CD4-positive, alpha-beta memory T cell (primary cell): Measurements from ENCODE around the gene PPIP5K1. TPM values are rescaled to one million over a fixed set of nuclear protein-coding genes. Genes with fewer than 3 reads are reported as not detected.
A peak's percentile ranks its signal among the peaks of the same experiment; 100 is the strongest.

Source experiments
- CTCF ChIA-PET: fragments of 350-600 bp; sonication (Branson Sonifier 250); formaldehyde crosslinking; loops from one replicate; lab custom pipeline; 2021; ENCODE audit warnings: inconsistent platforms; ENCODE audit not compliant: partially characterized antibody; lab: Charles Lee
- POLR2A ChIA-PET: fragments of 350-600 bp; sonication (Branson Sonifier 250); formaldehyde crosslinking; loops from one replicate; lab custom pipeline; 2021; ENCODE audit not compliant: partially characterized antibody; lab: Charles Lee
- DNase-seq, 5 donors: peaks; one replicate each; pipeline versions ENCODE4 v3.0.0 to v3.0.0-alpha.2; 2020 to 2022; ENCODE audit warnings: mixed read lengths in 1 of 5
- H3K27ac ChIP-seq: one replicate; pipeline ENCODE4 v1.7.0; 2013; ENCODE audit warnings: low read depth, low read length
- H3K27me3 ChIP-seq: 2 replicates; pipeline ENCODE4 v1.7.0; 2013; ENCODE audit warnings: mild to moderate bottlenecking, low read length, moderate library complexity; ENCODE audit not compliant: insufficient read depth
- H3K36me3 ChIP-seq: 2 replicates; pipeline ENCODE4 v1.7.0; 2013; ENCODE audit warnings: mild to moderate bottlenecking, low read length, moderate library complexity; ENCODE audit not compliant: insufficient read depth
- H3K4me1 ChIP-seq: 2 replicates; pipeline ENCODE4 v1.7.0; 2013; ENCODE audit warnings: mild to moderate bottlenecking, low read length, moderate library complexity; ENCODE audit not compliant: insufficient read depth
- H3K4me3 ChIP-seq, 2 donors: one replicate each; pipeline ENCODE4 v1.7.0; 2013; ENCODE audit warnings: low read length in 2 of 2, mild to moderate bottlenecking in 1 of 2
- H3K9me3 ChIP-seq, 2 donors: one replicate each; pipeline ENCODE4 v1.7.0; 2013; ENCODE audit warnings: low read length in 2 of 2, control low read depth in 1 of 2; ENCODE audit not compliant: control insufficient read depth in 1 of 2
- H3K27ac Mint-ChIP-seq, 7 donors: one replicate each; pipeline ENCODE4 v1.8.0; 2020 to 2021; ENCODE audit warnings: mixed read lengths in 7 of 7, mild to moderate bottlenecking in 6 of 7, inconsistent platforms in 3 of 7, moderate library complexity in 3 of 7
- H3K27me3 Mint-ChIP-seq, 2 donors: one replicate each; pipeline ENCODE4 v1.8.0; 2020 to 2021; ENCODE audit warnings: mixed read lengths in 2 of 2
- H3K36me3 Mint-ChIP-seq, 2 donors: one replicate each; pipeline ENCODE4 v1.8.0; 2020 to 2021; ENCODE audit warnings: mixed read lengths in 2 of 2, inconsistent platforms in 1 of 2, mild to moderate bottlenecking in 1 of 2
- H3K4me1 Mint-ChIP-seq, 4 donors: one replicate each; pipeline ENCODE4 v1.8.0; 2020 to 2021; ENCODE audit warnings: mixed read lengths in 4 of 4, mild to moderate bottlenecking in 1 of 4
- H3K4me3 Mint-ChIP-seq, 8 donors: one replicate each; pipeline ENCODE4 v1.8.0; 2020 to 2021; ENCODE audit warnings: mixed read lengths in 8 of 8, mild to moderate bottlenecking in 7 of 8, moderate library complexity in 6 of 8, inconsistent platforms in 3 of 8
- H3K9me3 Mint-ChIP-seq, 8 donors: one replicate each; pipeline ENCODE4 v1.8.0; 2020 to 2021; ENCODE audit warnings: mixed read lengths in 8 of 8, mild to moderate bottlenecking in 5 of 8, inconsistent platforms in 3 of 8, moderate library complexity in 1 of 8
- intact Hi-C: fragments of 100-400 bp; cut with micrococcal nuclease; formaldehyde crosslinking; loops from one replicate; pipeline ENCODE4 v1.15.1; 2023
- polyA plus RNA-seq, 2 donors: library from polyadenylated mRNA; unstranded; fragments of 300-500 nt; fragmentation: Illumina TruSeq; gene quantifications; one replicate each; pipeline ENCODE4 v1.2.3, GENCODE V29; 2021
- total RNA-seq, 2 experiments: library from RNA; stranded (reverse); gene quantifications; one replicate each; pipeline ENCODE4 v1.2.3, GENCODE V29; 2021

Gene PPIP5K1
- total and polyA plus RNA-seq, 4 experiments from 2014 or later: 4.4 to 66.6 (median 31.3) TPM

DNA sequence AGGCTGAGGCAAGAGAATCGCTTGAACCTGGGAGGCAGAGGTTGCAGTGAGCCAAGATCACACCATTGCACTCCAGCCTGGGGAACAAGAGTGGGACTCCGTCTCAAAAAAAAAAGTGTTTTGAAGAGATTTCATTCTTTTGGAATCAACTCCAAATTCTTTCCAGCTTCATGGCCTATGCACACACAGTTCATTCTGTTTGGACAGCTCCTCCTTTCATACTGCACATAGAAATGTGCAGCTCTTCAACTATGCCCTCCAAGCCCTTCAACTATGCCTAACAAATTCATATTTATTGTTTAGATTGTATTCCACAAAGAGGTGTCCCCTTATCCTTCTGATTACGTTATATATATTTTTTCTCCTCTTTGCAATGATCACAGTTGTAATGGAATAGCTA is 101.2 kb downstream of the PPIP5K1 start:
- Mint-ChIP-seq H3K4me3 (no peak overlapping the region), H3K9me3 (no peaks in the 10 kb centered on the region), H3K27ac (peak overlapping the region in 5 of 7 donors; percentile 3 to 61 (median 18)), H3K36me3 (peaks cover 16 to 38% of the 10 kb centered on the region in 2 donors), H3K27me3 (no peaks in the 10 kb centered on the region), H3K4me1 (peaks cover 31 to 42% (median 35%) of the 10 kb centered on the region in 4 donors)
- POLR2A ChIA-PET: interaction anchor here (1.5 to 1.7 kb wide), 2 partner anchors 22 to 26 kb away, joined by 7 to 14 read pairs; no protein-coding TSS in a partner anchor
- Histone ChIP-seq H3K27ac (no peak overlapping the region), H3K36me3 (no peaks in the 10 kb centered on the region), H3K9me3 (no peaks in the 10 kb centered on the region), H3K4me3 (no peak overlapping the region), H3K27me3 (no peaks in the 10 kb centered on the region), H3K4me1 (peaks cover 27% of the 10 kb centered on the region)
- CTCF ChIA-PET: interaction anchor here (14.6 kb wide), 1 partner anchor 24 kb away, joined by 252 read pairs; no protein-coding TSS in a partner anchor
- intact Hi-C loops: no loop called here
- DNase-seq: no peak

DNA sequence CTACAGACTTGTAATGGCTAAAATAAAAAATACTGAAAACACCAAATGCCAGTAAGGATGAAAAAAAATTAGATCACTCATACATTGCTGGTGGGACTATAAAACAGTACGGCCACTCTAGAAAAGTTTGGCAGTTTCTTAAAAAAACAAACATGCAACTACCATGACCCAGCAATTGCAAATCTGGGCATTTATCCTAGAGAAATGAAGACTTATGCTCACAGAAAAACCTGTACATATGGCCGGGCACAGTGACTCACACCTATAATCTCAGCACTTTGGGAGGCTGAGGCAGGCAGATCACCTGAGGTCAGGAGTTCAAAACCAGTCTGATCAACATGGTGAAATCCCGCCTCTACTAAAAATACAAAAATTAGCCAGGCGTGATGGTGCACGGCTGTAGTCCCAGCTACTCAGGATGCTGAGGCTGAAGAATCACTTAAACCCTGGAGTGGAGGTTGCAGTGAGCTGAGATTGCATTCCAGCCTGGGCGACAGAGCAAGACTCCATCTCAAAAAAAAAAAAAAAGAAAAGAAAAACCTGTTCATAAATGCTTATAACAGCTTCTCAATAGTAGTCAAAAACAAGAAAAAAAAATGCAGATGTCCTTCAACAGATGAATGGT is 102.6 kb downstream of the PPIP5K1 start:
- H3K9me3 Mint-ChIP-seq: no peaks in the 10 kb centered on the region
- H3K4me1 Mint-ChIP-seq: peaks cover 19 to 39% (median 29%) of the 10 kb centered on the region in 4 donors
- DNase-seq: no peak
- H3K4me1 ChIP-seq: peaks cover 17% of the 10 kb centered on the region
- no peak overlapping the region for H3K27ac ChIP-seq
- ChIA-PET CTCF (interaction anchor here (14.6 kb wide), 1 partner anchor 25 kb away, joined by 252 read pairs; no protein-coding TSS in a partner anchor), POLR2A (no interaction called here)
- no peaks in the 10 kb centered on the region for H3K36me3 ChIP-seq
- peak overlapping the region in 1 of 7 donors; percentile 66 for H3K27ac Mint-ChIP-seq
- no peaks in the 10 kb centered on the region for H3K27me3 Mint-ChIP-seq
- H3K4me3 Mint-ChIP-seq: no peak overlapping the region
- no peaks in the 10 kb centered on the region for H3K9me3 ChIP-seq
- H3K27me3 ChIP-seq: no peaks in the 10 kb centered on the region
- intact Hi-C loops: no loop called here
- no peak overlapping the region for H3K4me3 ChIP-seq
- peaks cover 16 to 36% of the 10 kb centered on the region in 2 donors for H3K36me3 Mint-ChIP-seq

DNA sequence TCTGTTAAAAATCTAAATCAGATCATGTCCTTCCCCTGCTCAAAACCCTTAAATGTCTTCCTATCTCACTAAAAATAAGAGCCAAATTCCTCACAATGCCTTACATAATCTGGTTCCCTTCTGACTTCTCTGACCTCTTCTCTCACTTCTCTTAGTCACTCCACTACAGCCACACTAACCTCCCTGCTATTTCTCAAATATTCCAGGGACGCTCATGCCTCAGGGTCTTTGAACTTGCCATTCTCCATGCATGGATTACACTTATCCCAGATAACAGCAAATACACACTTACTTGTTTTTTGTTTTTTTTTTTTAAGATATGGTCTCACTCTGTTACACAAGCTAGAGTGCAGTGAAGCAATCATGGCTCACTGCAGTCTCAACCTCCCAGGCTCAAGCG is 105.6 kb downstream of the PPIP5K1 start:
- H3K4me1 Mint-ChIP-seq: peaks cover 7 to 27% (median 19%) of the 10 kb centered on the region in 4 donors
- H3K36me3 Mint-ChIP-seq: peaks cover 26 to 34% of the 10 kb centered on the region in 2 donors
- intact Hi-C loops: no loop called here
- Histone ChIP-seq H3K4me1 (peaks cover 8% of the 10 kb centered on the region), H3K27ac (no peak overlapping the region), H3K9me3 (no peaks in the 10 kb centered on the region), H3K27me3 (no peaks in the 10 kb centered on the region), H3K36me3 (peaks cover 5% of the 10 kb centered on the region), H3K4me3 (no peak overlapping the region)
- H3K4me3 Mint-ChIP-seq: no peak overlapping the region
- CTCF ChIA-PET: interaction anchor here (0.6 to 14.6 kb wide), 4 partner anchors 7 to 28 kb away, joined by 3 to 252 read pairs (median 4); partner anchors contain the start of gene TP53BP1
- H3K9me3 Mint-ChIP-seq: no peaks in the 10 kb centered on the region
- POLR2A ChIA-PET: interaction anchor here (1.2 to 2.0 kb wide), 3 partner anchors 8 to 30 kb away, joined by 4 to 13 read pairs (median 6); partner anchors contain the start of gene TP53BP1
- DNase-seq: no peak
- no peaks in the 10 kb centered on the region for H3K27me3 Mint-ChIP-seq
- H3K27ac Mint-ChIP-seq: peak overlapping the region in 2 of 7 donors; percentile 1 to 58

Other genes starting within 250 kb of the PPIP5K1 start
- 10 to 100 TPM; 34.8 to 36.4 TPM for gene ZSCAN29, start 219.2 kb downstream of the PPIP5K1 start, total RNA-seq
- gene ZSCAN29, start 219.2 kb downstream of the PPIP5K1 start, polyA plus RNA-seq: 1 to 10 TPM; 1.4 to 7.6 TPM
- 10 to 100 TPM; 23.6 to 23.9 TPM for gene TUBGCP4, start 219.1 kb downstream of the PPIP5K1 start, total RNA-seq
- 10 to 100 TPM; 10.2 to 12.1 TPM for gene TUBGCP4, start 219.1 kb downstream of the PPIP5K1 start, polyA plus RNA-seq
- 10 to 100 TPM; 40.6 to 46.3 TPM for gene TP53BP1, start 97.1 kb downstream of the PPIP5K1 start, total RNA-seq
- 10 to 100 TPM in 1 of 2 donors, 1 to 10 TPM in 1; 2.7 to 10.5 TPM for gene TP53BP1, start 97.1 kb downstream of the PPIP5K1 start, polyA plus RNA-seq
- gene MAP1A, start 72.6 kb downstream of the PPIP5K1 start, total RNA-seq: under 1 TPM; 0.33 to 0.35 TPM
- 1 to 10 TPM in 1 of 2 donors, under 1 TPM in 1; 0.10 to 1.8 TPM for gene MAP1A, start 72.6 kb downstream of the PPIP5K1 start, polyA plus RNA-seq
- gene CKMT1B, start 3.8 kb upstream of the PPIP5K1 start, total RNA-seq: not detected
- gene CKMT1B, start 3.8 kb upstream of the PPIP5K1 start, polyA plus RNA-seq: not detected
- gene STRC, start 28.6 kb upstream of the PPIP5K1 start, total RNA-seq: 1 to 10 TPM; 2.4 to 2.8 TPM
- not detected for gene STRC, start 28.6 kb upstream of the PPIP5K1 start, polyA plus RNA-seq
- 10 to 100 TPM; 11.4 to 12.8 TPM for gene CATSPER2, start 58.6 kb upstream of the PPIP5K1 start, total RNA-seq
- gene CATSPER2, start 58.6 kb upstream of the PPIP5K1 start, polyA plus RNA-seq: under 1 TPM in 1 of 2 donors, not detected in 1; 0.96 TPM
- gene CKMT1A, start 103.7 kb upstream of the PPIP5K1 start, total RNA-seq: not detected
- gene CKMT1A, start 103.7 kb upstream of the PPIP5K1 start, polyA plus RNA-seq: not detected
- gene PDIA3, start 156.2 kb upstream of the PPIP5K1 start, total RNA-seq: 100 to 1,000 TPM; 232 to 248 TPM
- 100 to 1,000 TPM; 391 to 411 TPM for gene PDIA3, start 156.2 kb upstream of the PPIP5K1 start, polyA plus RNA-seq
- gene ELL3, start 186.8 kb upstream of the PPIP5K1 start, total RNA-seq: 1 to 10 TPM; 1.3 to 1.8 TPM
- 1 to 10 TPM; 1.1 to 2.6 TPM for gene ELL3, start 186.8 kb upstream of the PPIP5K1 start, polyA plus RNA-seq
- gene SERF2, start 202.1 kb upstream of the PPIP5K1 start, total RNA-seq: 100 to 1,000 TPM; 564 to 596 TPM
- 1,000 to 10,000 TPM; 1,674 to 1,994 TPM for gene SERF2, start 202.1 kb upstream of the PPIP5K1 start, polyA plus RNA-seq
- under 1 TPM in 1 of 2 experiments, not detected in 1; 0.25 TPM for gene SERINC4, start 210.0 kb upstream of the PPIP5K1 start, total RNA-seq
- gene SERINC4, start 210.0 kb upstream of the PPIP5K1 start, polyA plus RNA-seq: 1 to 10 TPM in 1 of 2 donors, under 1 TPM in 1; 0.70 to 3.4 TPM
- 10 to 100 TPM; 23.6 to 24.6 TPM for gene HYPK, start 210.4 kb upstream of the PPIP5K1 start, total RNA-seq
- gene HYPK, start 210.4 kb upstream of the PPIP5K1 start, polyA plus RNA-seq: 10 to 100 TPM; 10.2 to 15.2 TPM
- 10 to 100 TPM; 24.9 to 25.9 TPM for gene MFAP1, start 234.5 kb upstream of the PPIP5K1 start, total RNA-seq
- 10 to 100 TPM in 1 of 2 donors, 1 to 10 TPM in 1; 5.4 to 22.5 TPM for gene MFAP1, start 234.5 kb upstream of the PPIP5K1 start, polyA plus RNA-seq
- 10 to 100 TPM; 17.2 TPM for gene WDR76, start 236.8 kb upstream of the PPIP5K1 start, total RNA-seq
- 10 to 100 TPM in 1 of 2 donors, 1 to 10 TPM in 1; 8.7 to 12.2 TPM for gene WDR76, start 236.8 kb upstream of the PPIP5K1 start, polyA plus RNA-seq